GM23248 (cell line): ENCODE measurements around the gene NEU4. TPM values are rescaled to one million over a fixed set of nuclear protein-coding genes. Genes with fewer than 3 reads are reported as not detected.
"Not testable (repeated sequence)": the region's sequence is repeated elsewhere in the genome, so short reads cannot be mapped to it uniquely, and the experiment has no call there.

ENCODE experiments used
- DNase-seq: peaks from one replicate; pipeline ENCODE4 v3.0.0-alpha.2; 2015
- H2AFZ ChIP-seq: fragments of 200-600 bp; sonication (generic); 2 replicates; pipeline ENCODE4 v1.6.1; 2016; ENCODE audit warnings: antibody characterized with exemption
- H3F3A ChIP-seq: fragments of 200-600 bp; sonication (generic); 2 replicates; pipeline ENCODE4 v1.6.1; 2016; ENCODE audit warnings: mild to moderate bottlenecking, antibody characterized with exemption, mixed run types; ENCODE audit not compliant: insufficient read depth
- H3K27ac ChIP-seq: fragments of 200-600 bp; sonication (generic); 2 replicates; pipeline ENCODE4 v1.5.1; 2016; ENCODE audit warnings: mild to moderate bottlenecking
- H3K27me3 ChIP-seq: fragments of 200-600 bp; sonication (generic); replicated peaks from 2 replicates; pipeline ENCODE4 v1.6.1; 2016; ENCODE audit warnings: mild to moderate bottlenecking; ENCODE audit not compliant: insufficient read depth
- H3K36me3 ChIP-seq: fragments of 200-600 bp; sonication (generic); 2 replicates; pipeline ENCODE4 v1.6.1; 2016; ENCODE audit warnings: low read depth, mild to moderate bottlenecking
- H3K4me1 ChIP-seq: fragments of 200-600 bp; sonication (generic); 2 replicates; pipeline ENCODE4 v1.6.1; 2016; ENCODE audit warnings: mild to moderate bottlenecking; ENCODE audit not compliant: insufficient read depth
- H3K4me2 ChIP-seq: fragments of 200-600 bp; sonication (generic); one replicate; pipeline ENCODE4 v1.6.1; 2016; ENCODE audit warnings: mild to moderate bottlenecking; ENCODE audit not compliant: unreplicated experiment
- H3K4me3 ChIP-seq: fragments of 200-600 bp; sonication (generic); 2 replicates; pipeline ENCODE4 v1.5.1; 2016; ENCODE audit warnings: mild to moderate bottlenecking
- H3K79me2 ChIP-seq: fragments of 200-600 bp; sonication (generic); 2 replicates; pipeline ENCODE4 v1.6.1; 2016; ENCODE audit warnings: mild to moderate bottlenecking; ENCODE audit not compliant: insufficient read depth
- H3K9ac ChIP-seq: fragments of 200-600 bp; sonication (generic); 2 replicates; pipeline ENCODE4 v1.6.1; 2016; ENCODE audit warnings: mild to moderate bottlenecking
- H3K9me2 ChIP-seq: fragments of 200-600 bp; sonication (generic); 2 replicates; pipeline ENCODE4 v1.6.1; 2016; ENCODE audit warnings: mixed run types, mild to moderate bottlenecking, moderate library complexity; ENCODE audit not compliant: insufficient read depth
- H3K9me3 ChIP-seq: fragments of 200-600 bp; sonication (generic); one replicate; pipeline ENCODE4 v1.6.1; 2017; ENCODE audit warnings: low read depth
- H4K20me1 ChIP-seq: fragments of 200-600 bp; sonication (generic); 2 replicates; pipeline ENCODE4 v1.6.0; 2016; ENCODE audit not compliant: insufficient read depth
- EZH2 ChIP-seq: fragments of 200-600 bp; sonication (generic); IDR thresholded peaks from 2 replicates; pipeline ENCODE4 v1.6.1; 2018; ENCODE audit warnings: antibody characterized with exemption, mild to moderate bottlenecking; ENCODE audit not compliant: insufficient read depth, poor library complexity, severe bottlenecking
- EZH2phosphoT487 ChIP-seq: fragments of 200-600 bp; sonication (generic); IDR thresholded peaks from 2 replicates; pipeline ENCODE4 v1.6.1; 2018; ENCODE audit warnings: antibody characterized with exemption, moderate library complexity, mild to moderate bottlenecking, low read depth; ENCODE audit not compliant: insufficient read depth
- WGBS, 2 experiments: methylation state at CpG; one replicate each; pipeline ENCODE4 v1.1.6; 2015 to 2017; ENCODE audit warnings: low lambda C conversion rate in 2 of 2, low coverage in 1 of 2; ENCODE audit errors: missing lambda C conversion rate in 2 of 2; 5-methylcytosine and 5-hydroxymethylcytosine counted together
- in situ Hi-C: fragments of 300-500 bp; cut with MboI; formaldehyde crosslinking; loops from 2 replicates; pipeline ENCODE4 v1.15.0; 2020
- polyA plus RNA-seq: library from polyadenylated mRNA; unstranded; fragments of >200 nt; fragmentation: Nextera tagmentation; extraction: Ambion mirVana; gene quantifications from 2 replicates; pipeline ENCODE4 v1.2.1, GENCODE V29; 2016
- total RNA-seq: library from RNA; depleted of rRNA; stranded (reverse); fragments of >200 nt; shearing (Covaris generic); gene quantifications from 2 replicates; pipeline ENCODE4 v1.2.3, GENCODE V29; 2014

The NEU4 gene
- total and polyA plus RNA-seq, 2 experiments from 2014 or later, result not detected

GRCh38 chr2:241821460-241822263 lies 12.7 kb downstream of the NEU4 start:
- Histone ChIP-seq H3K36me3 (no peaks in the 10 kb centered on the region), H3K4me1 (no peaks in the 10 kb centered on the region), H3K27me3 (peaks cover 14% of the 10 kb centered on the region; the same call in 1 of the 2 replicates), H3K9me2 (no peaks in the 10 kb centered on the region), H3F3A (no peaks in the 10 kb centered on the region), H4K20me1 (no peaks in the 10 kb centered on the region), H3K27ac (no peak overlapping the region), H3K79me2 (no peaks in the 10 kb centered on the region), H2AFZ (no peak overlapping the region), H3K9me3 (no peaks in the 10 kb centered on the region), H3K4me3 (no peak overlapping the region), H3K9ac (no peak overlapping the region), H3K4me2 (no peak overlapping the region)
- no peak for DNase-seq
- in situ Hi-C loops, result no loop called here
- WGBS, 2 experiments, result 59 to 62% methylated on average over 28 of the region's 28 CpGs
- TF ChIP-seq EZH2 (no peak), EZH2phosphoT487 (no peak)

- no peaks in the 10 kb centered on the region for H3F3A ChIP-seq
- H3K4me1 ChIP-seq, result no peaks in the 10 kb centered on the region
- H3K9me2 ChIP-seq, result no peaks in the 10 kb centered on the region
- TF ChIP-seq EZH2 (no peak), EZH2phosphoT487 (no peak)
- no peak overlapping the region for H3K27ac ChIP-seq
- H4K20me1 ChIP-seq, result no peaks in the 10 kb centered on the region
- in situ Hi-C loops, result no loop called here
- no peak for DNase-seq
- WGBS, 2 experiments, result 49 to 64% methylated on average over 14 of the region's 14 CpGs
- H3K4me2 ChIP-seq, result no peak overlapping the region
- no peak overlapping the region for H3K9ac ChIP-seq
- H3K79me2 ChIP-seq, result no peaks in the 10 kb centered on the region
- peaks cover 14% of the 10 kb centered on the region; the same call in 1 of the 2 replicates for H3K27me3 ChIP-seq
- H3K36me3 ChIP-seq, result no peaks in the 10 kb centered on the region
- H3K9me3 ChIP-seq, result peaks cover 3% of the 10 kb centered on the region
- no peak overlapping the region for H3K4me3 ChIP-seq
- no peak overlapping the region for H2AFZ ChIP-seq
These were observed 13.3 kb downstream of the NEU4 start for GRCh38 chr2:241822264-241822623.

GRCh38 chr2:241823531-241824437 lies 14.8 kb downstream of the NEU4 start:
- H4K20me1 ChIP-seq, H3K27ac ChIP-seq, H3K4me1 ChIP-seq, in situ Hi-C loops, H3K4me3 ChIP-seq, H3K36me3 ChIP-seq, DNase-seq, H3K79me2 ChIP-seq, H2AFZ ChIP-seq, H3K9me2 ChIP-seq, H3K9ac ChIP-seq, H3F3A ChIP-seq, H3K4me2 ChIP-seq, H3K9me3 ChIP-seq: not testable (repeated sequence)
- peaks cover 14% of the 10 kb centered on the region; the same call in 1 of the 2 replicates for H3K27me3 ChIP-seq
- WGBS, 2 experiments, result 42 to 44% methylated on average over 45 of the region's 45 CpGs

- H3K4me1 ChIP-seq, result no peaks in the 10 kb centered on the region
- DNase-seq, result no peak
- peaks cover 4% of the 10 kb centered on the region for H3K9me3 ChIP-seq
- H4K20me1 ChIP-seq, result no peaks in the 10 kb centered on the region
- H3K79me2 ChIP-seq, result no peaks in the 10 kb centered on the region
- no peak for TF ChIP-seq EZH2phosphoT487
- no peak for TF ChIP-seq EZH2
- H3K27ac ChIP-seq, result no peak overlapping the region
- H3K36me3 ChIP-seq, result no peaks in the 10 kb centered on the region
- no peak overlapping the region for H3K9ac ChIP-seq
- no peak overlapping the region for H2AFZ ChIP-seq
- in situ Hi-C loops, result no loop called here
- no peaks in the 10 kb centered on the region for H3K9me2 ChIP-seq
- no peak overlapping the region for H3K4me3 ChIP-seq
- no peaks in the 10 kb centered on the region for H3F3A ChIP-seq
- peaks cover 17% of the 10 kb centered on the region; the same call in 1 of the 2 replicates for H3K27me3 ChIP-seq
- WGBS, 2 experiments, result 34 to 38% methylated on average over 2 of the region's 2 CpGs
- H3K4me2 ChIP-seq, result no peak overlapping the region
These were observed 18.4 kb downstream of the NEU4 start for GRCh38 chr2:241827394-241827793.
